Measurements from ENCODE around the gene MEIOB. TPM values are rescaled to one million over a fixed set of nuclear protein-coding genes. Genes with fewer than 3 reads are reported as not detected.

The MEIOB gene
- total RNA-seq, 1 experiment from 2014 or later: not detected

DNA sequence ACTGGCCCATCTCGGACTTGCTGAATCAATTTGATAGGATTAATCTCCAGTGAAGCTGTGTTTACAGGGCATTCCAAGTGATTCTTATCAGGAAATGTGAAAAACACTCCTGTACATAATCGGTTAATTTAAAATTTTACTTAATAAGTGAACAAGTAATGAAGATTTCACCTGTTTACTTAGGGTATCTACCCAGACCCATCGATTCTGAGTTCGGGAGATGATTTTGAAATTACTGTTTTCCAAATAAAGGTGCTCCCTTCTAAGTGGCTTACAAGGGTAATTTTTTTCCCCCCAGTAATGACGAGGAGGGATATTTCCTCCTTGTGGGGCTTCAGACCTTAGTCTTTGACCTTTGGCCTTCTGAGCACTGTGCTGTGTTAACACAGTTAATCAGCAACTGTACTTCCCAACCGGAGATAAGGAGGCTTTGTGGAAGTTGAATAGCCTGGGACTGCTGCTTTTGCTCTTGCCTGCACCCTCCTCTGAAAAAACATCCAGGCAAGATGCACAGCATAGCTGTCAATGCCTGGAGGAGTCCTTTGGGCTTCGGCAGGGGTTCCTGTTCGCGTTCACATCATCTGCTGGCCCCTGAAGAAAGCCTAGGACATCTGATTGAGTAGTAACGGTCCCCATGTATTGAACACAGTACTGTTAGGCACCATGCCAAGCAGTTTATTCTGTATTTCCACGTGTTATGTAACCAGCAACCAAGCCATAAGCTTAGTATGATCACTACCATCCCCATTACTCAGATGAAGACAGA is 43.1 kb downstream of the MEIOB start:
- peaks cover 41% of the 10 kb centered on the region for H3K36me3 Mint-ChIP-seq (ENCODE audit: insufficient read depth, unreplicated experiment)
- no peaks in the 10 kb centered on the region for H3K27me3 Mint-ChIP-seq (ENCODE audit: unreplicated experiment)
- H3K4me3 Mint-ChIP-seq (ENCODE audit: low read depth, unreplicated experiment): peak overlapping the region; percentile 97
- TF ChIP-seq, protein P1, sequence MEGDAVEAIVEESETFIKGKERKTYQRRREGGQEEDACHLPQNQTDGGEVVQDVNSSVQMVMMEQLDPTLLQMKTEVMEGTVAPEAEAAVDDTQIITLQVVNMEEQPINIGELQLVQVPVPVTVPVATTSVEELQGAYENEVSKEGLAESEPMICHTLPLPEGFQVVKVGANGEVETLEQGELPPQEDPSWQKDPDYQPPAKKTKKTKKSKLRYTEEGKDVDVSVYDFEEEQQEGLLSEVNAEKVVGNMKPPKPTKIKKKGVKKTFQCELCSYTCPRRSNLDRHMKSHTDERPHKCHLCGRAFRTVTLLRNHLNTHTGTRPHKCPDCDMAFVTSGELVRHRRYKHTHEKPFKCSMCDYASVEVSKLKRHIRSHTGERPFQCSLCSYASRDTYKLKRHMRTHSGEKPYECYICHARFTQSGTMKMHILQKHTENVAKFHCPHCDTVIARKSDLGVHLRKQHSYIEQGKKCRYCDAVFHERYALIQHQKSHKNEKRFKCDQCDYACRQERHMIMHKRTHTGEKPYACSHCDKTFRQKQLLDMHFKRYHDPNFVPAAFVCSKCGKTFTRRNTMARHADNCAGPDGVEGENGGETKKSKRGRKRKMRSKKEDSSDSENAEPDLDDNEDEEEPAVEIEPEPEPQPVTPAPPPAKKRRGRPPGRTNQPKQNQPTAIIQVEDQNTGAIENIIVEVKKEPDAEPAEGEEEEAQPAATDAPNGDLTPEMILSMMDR (IDR thresholded peaks at IDR 0.05; ENCODE audit: unreplicated experiment): no peak
- no peak for DNase-seq
- no peaks in the 10 kb centered on the region for H3K4me1 Mint-ChIP-seq (ENCODE audit: low read depth, unreplicated experiment)
- intact Hi-C loops (cut with micrococcal nuclease; ENCODE audit: unreplicated experiment): no loop called here
- BruUV-seq (replicated peaks): no TSS peak
- H3K27ac Mint-ChIP-seq (ENCODE audit: unreplicated experiment): no peak overlapping the region
- H3K9me3 Mint-ChIP-seq (ENCODE audit: low read depth, unreplicated experiment): no peaks in the 10 kb centered on the region
- CTCF ChIA-PET: no interaction called here

DNA sequence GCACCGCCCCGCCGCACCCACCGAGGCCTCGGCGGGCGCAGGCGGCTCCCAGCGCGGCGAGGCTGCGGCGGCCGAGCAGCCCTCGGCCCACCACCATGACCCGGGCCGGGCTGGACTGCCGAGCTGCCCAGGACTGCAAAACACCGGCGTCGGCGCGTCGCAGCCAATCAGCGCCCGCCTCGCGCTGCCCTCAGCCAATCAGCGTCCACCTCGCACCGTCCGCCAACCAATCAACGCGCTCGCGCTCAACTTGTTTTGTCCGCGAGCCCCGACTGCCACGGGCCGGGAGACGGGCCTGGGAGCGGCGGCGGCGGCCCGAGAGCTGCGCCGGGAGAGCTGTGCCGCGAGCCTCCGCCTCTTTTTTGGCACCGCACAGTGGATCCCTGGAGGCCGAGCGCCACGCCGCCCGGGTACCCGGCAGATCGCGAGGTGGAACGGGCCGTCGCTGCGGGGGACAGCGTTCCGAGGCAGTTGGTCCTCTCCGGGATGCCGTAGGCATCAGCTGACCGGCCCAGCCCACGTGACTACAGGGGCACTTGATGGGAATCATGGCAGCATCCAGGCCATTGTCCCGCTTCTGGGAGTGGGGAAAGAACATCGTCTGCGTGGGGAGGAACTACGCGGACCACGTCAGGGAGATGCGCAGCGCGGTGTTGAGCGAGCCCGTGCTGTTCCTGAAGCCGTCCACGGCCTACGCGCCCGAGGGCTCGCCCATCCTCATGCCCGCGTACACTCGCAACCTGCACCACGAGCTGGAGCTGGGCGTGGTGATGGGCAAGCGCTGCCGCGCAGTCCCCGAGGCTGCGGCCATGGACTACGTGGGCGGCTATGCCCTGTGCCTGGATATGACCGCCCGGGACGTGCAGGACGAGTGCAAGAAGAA is 45.0 kb downstream of the MEIOB start, which contains the start of the genes FAHD1 and HAGH:
TSS of gene FAHD1 (plus strand) at position 516 of the 883 bp plus-strand sequence. CDS start at position 549, 33 bp downstream.
TSS of gene HAGH (minus strand) at position 135 of the 883 bp plus-strand sequence. CDS start at position 97, 38 bp downstream.
- Mint-ChIP-seq H3K9me3 (ENCODE audit: low read depth, unreplicated experiment) (no peaks in the 10 kb centered on the region), H3K4me3 (ENCODE audit: low read depth, unreplicated experiment) (peak within 1 kb of the TSS; percentile 97), H3K4me1 (ENCODE audit: low read depth, unreplicated experiment) (no peaks in the 10 kb centered on the region), H3K27ac (ENCODE audit: unreplicated experiment) (peak within 1 kb of the TSS; percentile 91), H3K36me3 (ENCODE audit: insufficient read depth, unreplicated experiment) (peaks cover 41% of the 10 kb centered on the region), H3K27me3 (ENCODE audit: unreplicated experiment) (no peaks in the 10 kb centered on the region)
- no TSS peak for BruUV-seq (replicated peaks)
- TF ChIP-seq, protein P1 (IDR thresholded peaks at IDR 0.05; ENCODE audit: unreplicated experiment): no peak
- intact Hi-C loops (cut with micrococcal nuclease; ENCODE audit: unreplicated experiment): no loop called here
- peak; percentile 96 for DNase-seq
- CTCF ChIA-PET: interaction anchor here (0.6 to 1.0 kb wide), 5 partner anchors 31 to 138 kb away, joined by 3 read pairs; partner anchors contain the start of genes MAPK8IP3, NUBP2, RPS2 and SPSB3

DNA sequence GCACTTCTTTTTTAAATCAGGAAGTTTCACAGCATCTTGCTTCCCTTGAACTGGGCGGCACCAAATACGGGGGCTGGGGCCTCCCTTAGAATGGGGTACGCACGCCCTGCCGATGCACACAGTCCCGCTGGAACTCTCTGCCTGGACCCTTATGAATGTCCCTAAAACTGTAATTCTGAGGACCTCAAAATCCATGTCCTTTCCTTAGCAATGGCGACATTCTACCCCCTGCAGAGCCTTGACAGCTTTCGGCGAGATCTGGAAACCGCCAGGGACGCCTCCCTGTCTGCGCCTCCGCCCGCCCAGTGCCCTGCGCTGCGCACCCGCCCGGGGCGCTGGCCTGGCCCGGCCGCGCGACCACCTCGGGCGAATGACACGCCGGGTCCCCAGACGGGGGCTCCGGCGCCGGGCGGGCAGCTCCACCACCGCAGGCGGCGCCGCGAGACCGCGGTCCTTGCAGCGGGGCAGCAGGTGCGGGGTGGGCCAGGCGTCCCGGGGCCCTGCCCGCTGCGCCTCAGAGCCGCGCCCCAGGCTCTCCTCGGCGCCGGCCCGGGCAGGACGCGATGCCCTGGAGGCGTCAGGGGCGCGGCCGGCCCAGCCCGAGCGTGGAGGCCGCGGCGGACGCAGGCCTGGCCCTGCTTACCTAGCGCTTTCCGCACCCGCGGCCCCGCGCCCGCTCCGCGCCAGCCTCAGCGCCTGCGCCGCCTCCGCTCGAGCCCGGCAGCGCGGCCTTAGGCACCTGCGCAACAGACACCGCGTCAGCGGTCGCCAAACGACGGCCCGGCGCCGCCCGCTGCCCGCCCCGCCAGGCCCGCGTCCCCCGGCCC is 45.9 kb downstream of the MEIOB start:
- Mint-ChIP-seq H3K36me3 (ENCODE audit: insufficient read depth, unreplicated experiment) (peaks cover 41% of the 10 kb centered on the region), H3K27me3 (ENCODE audit: unreplicated experiment) (no peaks in the 10 kb centered on the region), H3K4me3 (ENCODE audit: low read depth, unreplicated experiment) (peak overlapping the region; percentile 97), H3K27ac (ENCODE audit: unreplicated experiment) (peak overlapping the region; percentile 91), H3K9me3 (ENCODE audit: low read depth, unreplicated experiment) (no peaks in the 10 kb centered on the region), H3K4me1 (ENCODE audit: low read depth, unreplicated experiment) (no peaks in the 10 kb centered on the region)
- CTCF ChIA-PET: interaction anchor here (1.0 kb wide), 1 partner anchor 139 kb away, joined by 3 read pairs; the partner anchor contains the start of gene RPS2
- peak; percentile 68 for DNase-seq
- TF ChIP-seq, protein P1 (IDR thresholded peaks at IDR 0.05; ENCODE audit: unreplicated experiment): no peak
- intact Hi-C loops (cut with micrococcal nuclease; ENCODE audit: unreplicated experiment): no loop called here
- BruUV-seq (replicated peaks): no TSS peak

Data from Calu3 (cell line).